ENCODE data around the gene PKD2.

The PKD2 gene

GRCh38 chr4:88009871-88010270 lies 2.4 kb downstream of the PKD2 start:
- Histone ChIP-seq H3K27me3 (peaks cover 0 to 8% (median 0%) of the 10 kb centered on the region in 11 experiments; a peak in 2 of 22 replicates), H4K20me1 (peaks cover 4 to 63% (median 41%) of the 10 kb centered on the region in 11 experiments; a peak in 19 of 22 replicates), H3K4me3 (peak overlapping the region; percentile 76 to 99 (median 98)), H3K27ac (peak overlapping the region in 10 of 11 experiments; percentile 43 to 99 (median 98); a peak in 19 of 22 replicates), H3K9me3 (replicated peaks in 1 of 11) (peaks cover 0 to 3% (median 0%) of the 10 kb centered on the region in 11 experiments; a peak in 4 of 22 replicates), H3K4me2 (peak overlapping the region; percentile 80 to 95 (median 89)), H3K9ac (peak overlapping the region; percentile 86 to 100 (median 98); a peak in 21 of 22 replicates), H3K4me1 (peaks cover 50 to 62% (median 56%) of the 10 kb centered on the region in 10 experiments), H3K36me3 (peaks cover 0 to 8% (median 4%) of the 10 kb centered on the region in 11 experiments; a peak in 14 of 22 replicates)
- no peak for TF ChIP-seq Cebpa-rat (IDR thresholded peaks at IDR 0.05)

GRCh38 chr4:88010966-88011365 lies 3.5 kb downstream of the PKD2 start:
- Histone ChIP-seq H3K4me2 (peak overlapping the region; percentile 80 to 95 (median 89)), H4K20me1 (peaks cover 7 to 72% (median 41%) of the 10 kb centered on the region in 11 experiments; a peak in 19 of 22 replicates), H3K9me3 (replicated peaks in 1 of 11) (peaks cover 0 to 13% (median 0%) of the 10 kb centered on the region in 11 experiments; a peak in 6 of 22 replicates), H3K9ac (peak overlapping the region in 10 of 11 experiments; percentile 91 to 100 (median 98); a peak in 20 of 22 replicates), H3K27me3 (peaks cover 0 to 8% (median 0%) of the 10 kb centered on the region in 11 experiments; a peak in 2 of 22 replicates), H3K4me1 (peaks cover 59 to 68% (median 62%) of the 10 kb centered on the region in 10 experiments), H3K36me3 (peaks cover 0 to 19% (median 15%) of the 10 kb centered on the region in 11 experiments; a peak in 19 of 22 replicates), H3K27ac (peak overlapping the region; percentile 7 to 99 (median 97); a peak in 20 of 22 replicates), H3K4me3 (peak overlapping the region; percentile 76 to 99 (median 98); a peak in 19 of 20 replicates)
- no peak for TF ChIP-seq Cebpa-rat (IDR thresholded peaks at IDR 0.05)

GRCh38 chr4:88012647-88013046 lies 5.2 kb downstream of the PKD2 start:
- Histone ChIP-seq H3K4me3 (peak overlapping the region in 4 of 10 experiments; percentile 16 to 53 (median 34); a peak in 5 of 20 replicates), H3K27ac (peak overlapping the region in 9 of 11 experiments; percentile 52 to 99 (median 98); a peak in 19 of 22 replicates), H4K20me1 (peaks cover 10 to 83% (median 43%) of the 10 kb centered on the region in 11 experiments; a peak in 20 of 22 replicates), H3K4me1 (peaks cover 53 to 78% (median 64%) of the 10 kb centered on the region in 10 experiments), H3K9ac (peak overlapping the region in 9 of 11 experiments; percentile 12 to 100 (median 96); a peak in 13 of 22 replicates), H3K4me2 (peak overlapping the region; percentile 80 to 95 (median 89)), H3K36me3 (peaks cover 0 to 36% (median 32%) of the 10 kb centered on the region in 11 experiments; a peak in 19 of 22 replicates), H3K9me3 (replicated peaks in 1 of 11) (peaks cover 0 to 16% (median 0%) of the 10 kb centered on the region in 11 experiments; a peak in 6 of 22 replicates), H3K27me3 (no peaks in the 10 kb centered on the region)
- TF ChIP-seq Cebpa-rat (IDR thresholded peaks at IDR 0.05), result peak in 2 of 11 experiments; percentile 26 to 65; a peak in 3 of 22 replicates

DNA sequence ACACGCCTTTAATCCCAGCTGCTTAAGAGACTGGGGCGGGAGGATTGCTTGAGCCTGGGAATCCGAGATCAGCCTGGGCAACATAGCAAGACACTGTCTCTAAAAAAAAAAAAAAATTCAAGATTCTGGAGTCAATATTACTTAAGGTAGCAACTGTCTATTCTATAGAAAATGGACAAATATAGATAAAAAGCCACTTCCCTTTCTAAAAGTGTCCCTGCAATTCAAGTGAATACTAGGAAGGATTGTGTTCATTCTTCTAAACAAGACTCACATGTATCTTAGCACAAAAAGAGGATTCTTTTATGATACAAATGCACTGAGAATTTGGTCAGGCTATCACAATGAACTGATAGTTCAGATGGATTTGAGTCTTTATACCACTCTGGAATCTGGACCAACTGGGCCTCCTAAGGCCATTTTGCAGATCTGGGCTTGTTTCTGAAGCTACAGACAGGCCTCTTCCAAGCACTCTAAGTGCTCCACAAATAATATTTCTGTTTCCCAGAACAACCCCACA lies 7.0 kb downstream of the PKD2 start:
- H3K4me3 ChIP-seq, result peak overlapping the region in 2 of 10 experiments; percentile 9 to 44; a peak in 1 of 20 replicates
- H3K27me3 ChIP-seq, result no peaks in the 10 kb centered on the region
- H4K20me1 ChIP-seq, result peaks cover 11 to 91% (median 55%) of the 10 kb centered on the region in 11 experiments; a peak in 20 of 22 replicates
- H3K9ac ChIP-seq, result peak overlapping the region in 4 of 11 experiments; percentile 74 to 100 (median 99); a peak in 5 of 22 replicates
- no peak for TF ChIP-seq Cebpa-rat (IDR thresholded peaks at IDR 0.05)
- peaks cover 0 to 54% (median 48%) of the 10 kb centered on the region in 11 experiments; a peak in 21 of 22 replicates for H3K36me3 ChIP-seq
- H3K9me3 ChIP-seq (replicated peaks in 1 of 11), result peaks cover 0 to 16% (median 0%) of the 10 kb centered on the region in 11 experiments; a peak in 6 of 22 replicates
- H3K27ac ChIP-seq, result peak overlapping the region in 9 of 11 experiments; percentile 52 to 99 (median 98); a peak in 16 of 22 replicates
- H3K4me1 ChIP-seq, result peaks cover 57 to 87% (median 64%) of the 10 kb centered on the region in 10 experiments
- H3K4me2 ChIP-seq, result peak overlapping the region; percentile 80 to 95 (median 89)

DNA sequence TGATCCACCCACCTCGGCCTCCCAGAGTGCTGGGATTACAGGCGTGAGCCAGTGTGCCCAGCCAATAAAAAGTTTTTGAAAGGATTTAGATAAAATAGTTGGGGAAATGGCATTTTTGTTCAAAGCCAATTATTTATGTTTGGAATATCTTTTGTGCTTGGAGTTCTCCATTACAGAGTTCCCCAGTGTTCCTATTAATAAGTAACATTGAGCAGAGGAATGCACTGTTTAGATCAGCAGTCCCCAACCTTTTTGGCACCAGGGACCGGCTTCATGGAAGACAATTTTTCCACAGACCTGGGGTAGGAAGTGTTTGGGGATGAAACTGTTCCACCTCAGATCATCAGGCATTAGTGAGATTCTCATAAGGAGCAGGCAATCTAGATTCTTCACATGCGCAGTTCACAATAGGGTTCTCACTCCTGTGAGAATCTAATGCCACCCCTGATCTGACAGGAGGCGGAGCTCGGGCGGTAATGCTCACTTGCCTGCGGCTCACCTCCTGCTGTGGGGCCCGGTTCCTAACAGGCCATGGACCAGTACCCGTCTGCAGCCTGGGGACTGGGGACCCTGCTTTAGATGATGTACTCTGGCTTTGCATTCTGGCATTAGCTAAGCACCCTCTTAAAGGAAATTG lies 8.3 kb downstream of the PKD2 start:
- Histone ChIP-seq H3K27me3 (no peaks in the 10 kb centered on the region), H3K36me3 (peaks cover 13 to 67% (median 61%) of the 10 kb centered on the region in 11 experiments), H3K4me3 (no peak overlapping the region), H3K9me3 (replicated peaks in 1 of 11) (peaks cover 0 to 16% (median 0%) of the 10 kb centered on the region in 11 experiments; a peak in 7 of 22 replicates), H3K4me1 (peaks cover 48 to 77% (median 54%) of the 10 kb centered on the region in 10 experiments), H4K20me1 (peaks cover 0 to 85% (median 57%) of the 10 kb centered on the region in 11 experiments; a peak in 19 of 22 replicates), H3K9ac (no peak overlapping the region), H3K4me2 (peak overlapping the region in 6 of 11 experiments; percentile 3 to 93 (median 19); a peak in 5 of 22 replicates), H3K27ac (peak overlapping the region in 3 of 11 experiments; percentile 97 to 99 (median 98); a peak in 3 of 22 replicates)
- TF ChIP-seq Cebpa-rat (IDR thresholded peaks at IDR 0.05), result no peak

DNA sequence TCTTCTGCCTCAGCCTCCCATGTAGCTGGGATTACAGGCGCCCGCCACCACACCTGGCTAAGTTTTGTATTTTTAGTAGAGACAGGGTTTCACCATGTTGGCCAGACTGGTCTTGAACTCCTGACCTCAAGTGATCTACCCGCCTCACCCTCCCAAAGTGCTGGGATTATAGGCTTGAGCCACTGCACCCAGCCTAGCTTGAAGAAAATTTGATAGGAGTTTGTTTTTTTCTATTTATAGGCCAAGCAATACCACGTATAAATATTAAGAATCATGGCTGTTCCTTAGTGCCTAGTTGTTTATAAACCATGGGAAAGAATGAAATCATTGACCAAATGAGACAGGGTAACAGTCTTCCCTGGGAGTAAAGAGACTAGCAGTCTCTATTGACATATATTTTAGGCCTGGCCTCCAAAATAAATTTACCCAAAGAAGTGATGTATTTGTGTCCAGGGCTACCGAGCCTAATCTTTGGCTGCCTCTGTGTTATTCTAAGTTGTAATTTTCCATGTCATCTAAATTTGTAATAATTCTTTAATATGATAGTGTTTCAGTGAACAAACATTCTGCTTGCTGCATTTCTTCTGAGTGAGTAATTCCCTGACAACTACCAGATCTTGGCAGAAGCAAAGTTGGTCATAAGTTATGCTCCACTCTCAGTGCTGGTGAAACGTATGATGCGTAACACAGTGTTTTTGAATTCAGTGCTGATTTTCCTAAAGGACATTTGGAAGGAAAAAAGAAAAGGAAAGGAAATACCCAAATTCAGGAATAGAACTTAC lies 10.3 kb downstream of the PKD2 start:
- peaks cover 0 to 27% (median 11%) of the 10 kb centered on the region in 11 experiments; a peak in 14 of 22 replicates for H3K9me3 ChIP-seq (replicated peaks in 1 of 11)
- no peak overlapping the region for H3K27ac ChIP-seq
- peaks cover 0 to 69% (median 41%) of the 10 kb centered on the region in 11 experiments; a peak in 15 of 22 replicates for H4K20me1 ChIP-seq
- no peak overlapping the region for H3K9ac ChIP-seq
- TF ChIP-seq Cebpa-rat (IDR thresholded peaks at IDR 0.05), result no peak
- H3K27me3 ChIP-seq, result no peaks in the 10 kb centered on the region
- no peak overlapping the region for H3K4me3 ChIP-seq
- H3K4me2 ChIP-seq, result peak overlapping the region in 4 of 11 experiments; percentile 1 to 32 (median 3); a peak in 4 of 22 replicates
- peaks cover 28 to 72% (median 40%) of the 10 kb centered on the region in 10 experiments for H3K4me1 ChIP-seq
- peaks cover 26 to 86% (median 81%) of the 10 kb centered on the region in 11 experiments for H3K36me3 ChIP-seq

- peak overlapping the region in 8 of 11 experiments; percentile 1 to 32 (median 13); a peak in 7 of 22 replicates for H3K4me2 ChIP-seq
- peaks cover 33 to 94% (median 88%) of the 10 kb centered on the region in 11 experiments for H3K36me3 ChIP-seq
- H3K27me3 ChIP-seq, result no peaks in the 10 kb centered on the region
- no peak overlapping the region for H3K4me3 ChIP-seq
- H3K27ac ChIP-seq, result 0 out of 22 replicates have a peak overlapping the region, but pooled peaks of 3 of the 11 experiments have one; percentile 4 to 26 (median 18)
- no peak overlapping the region for H3K9ac ChIP-seq
- peaks cover 0 to 34% (median 18%) of the 10 kb centered on the region in 11 experiments; a peak in 20 of 22 replicates for H3K9me3 ChIP-seq (replicated peaks in 1 of 11)
- TF ChIP-seq Cebpa-rat (IDR thresholded peaks at IDR 0.05), result 0 out of 22 replicates have a peak, but pooled peaks of 1 of the 11 experiments have one; percentile 15
- peaks cover 0 to 61% (median 41%) of the 10 kb centered on the region in 11 experiments; a peak in 13 of 22 replicates for H4K20me1 ChIP-seq
- H3K4me1 ChIP-seq, result peaks cover 21 to 65% (median 32%) of the 10 kb centered on the region in 10 experiments
These were observed 11.0 kb downstream of the PKD2 start for GRCh38 chr4:88018466-88018865.
